Mesenchymal stem cell (in vitro differentiated cells and primary cell): ENCODE results near the gene TGM1.

ENCODE experiments used
- DNase-seq: peaks from one replicate; pipeline ENCODE4 v3.0.0-alpha.2; 2013
- H2AFZ ChIP-seq: one replicate; pipeline ENCODE4 v1.6.1; 2013; ENCODE audit warnings: low read depth, mild to moderate bottlenecking, control low read depth, inconsistent platforms, low read length, moderate library complexity
- H2AK5ac ChIP-seq: 2 replicates; pipeline ENCODE4 v1.6.1; 2013; ENCODE audit warnings: low read length, moderate library complexity, mild to moderate bottlenecking, inconsistent platforms; ENCODE audit not compliant: severe bottlenecking
- H2BK120ac ChIP-seq: one replicate; pipeline ENCODE4 v1.6.1; 2013; ENCODE audit warnings: low read depth, mild to moderate bottlenecking, inconsistent platforms, low read length, moderate library complexity
- H2BK12ac ChIP-seq, 2 experiments: one replicate each; pipeline ENCODE4 v1.6.1; 2013; ENCODE audit warnings: inconsistent platforms in 2 of 2, low read length in 2 of 2, mild to moderate bottlenecking in 2 of 2, moderate library complexity in 2 of 2, control low read depth in 1 of 2
- H2BK15ac ChIP-seq: one replicate; pipeline ENCODE4 v1.6.1; 2013; ENCODE audit warnings: mild to moderate bottlenecking, low read depth, inconsistent platforms; ENCODE audit not compliant: poor library complexity, severe bottlenecking
- H2BK5ac ChIP-seq: 2 replicates; pipeline ENCODE4 v1.6.1; 2013; ENCODE audit warnings: low read depth, mild to moderate bottlenecking, low read length, control low read depth, inconsistent platforms; ENCODE audit not compliant: poor library complexity, severe bottlenecking
- H3K14ac ChIP-seq, 2 experiments: one replicate each; pipeline ENCODE4 v1.6.1; 2013; ENCODE audit warnings: inconsistent platforms in 2 of 2, low read length in 2 of 2, control low read depth in 1 of 2, mild to moderate bottlenecking in 1 of 2, moderate library complexity in 1 of 2
- H3K18ac ChIP-seq, 2 experiments: one replicate each; pipeline ENCODE4 v1.6.1; 2013; ENCODE audit warnings: inconsistent platforms in 2 of 2, low read length in 2 of 2, control low read depth in 1 of 2, low read depth in 1 of 2, mild to moderate bottlenecking in 1 of 2
- H3K23ac ChIP-seq, 2 experiments: one replicate each; pipeline ENCODE4 v1.6.1; 2013; ENCODE audit warnings: inconsistent platforms in 2 of 2, low read length in 2 of 2, mild to moderate bottlenecking in 2 of 2, moderate library complexity in 2 of 2, control low read depth in 1 of 2
- H3K27ac ChIP-seq: 2 replicates; pipeline ENCODE4 v1.5.1; 2013; ENCODE audit warnings: mild to moderate bottlenecking, moderate library complexity, low read length, control low read depth, inconsistent platforms; ENCODE audit not compliant: poor library complexity, severe bottlenecking
- H3K27me3 ChIP-seq, 2 experiments: 2 replicates each; pipeline versions ENCODE4 v1.6.1 to v1.7.0; 2013; ENCODE audit warnings: low read length in 2 of 2, mild to moderate bottlenecking in 2 of 2, moderate library complexity in 2 of 2, control low read depth in 1 of 2, inconsistent platforms in 1 of 2; ENCODE audit not compliant: control insufficient read depth in 1 of 2, insufficient read depth in 1 of 2
- H3K36me3 ChIP-seq, 2 experiments: 2 replicates each; pipeline versions ENCODE4 v1.6.1 to v1.7.0; 2013; ENCODE audit warnings: low read length in 2 of 2, control low read depth in 1 of 2, inconsistent platforms in 1 of 2, low read depth in 1 of 2, mild to moderate bottlenecking in 1 of 2; ENCODE audit not compliant: insufficient read depth in 2 of 2, control insufficient read depth in 1 of 2
- H3K4ac ChIP-seq, 2 experiments: one replicate each; pipeline ENCODE4 v1.6.1; 2013; ENCODE audit warnings: inconsistent platforms in 2 of 2, low read length in 2 of 2, mild to moderate bottlenecking in 2 of 2, moderate library complexity in 2 of 2, control low read depth in 1 of 2, low read depth in 1 of 2
- H3K4me1 ChIP-seq: 2 replicates; pipeline ENCODE4 v1.6.1; 2013; ENCODE audit warnings: low read depth, low read length, control low read depth; ENCODE audit not compliant: control insufficient read depth, insufficient read depth
- H3K4me2 ChIP-seq: 2 replicates; pipeline ENCODE4 v1.6.1; 2013; ENCODE audit warnings: low read length, mild to moderate bottlenecking, inconsistent platforms; ENCODE audit not compliant: poor library complexity, severe bottlenecking
- H3K4me3 ChIP-seq, 2 experiments: 2 replicates each; pipeline versions ENCODE4 v1.5.1 to v1.7.0; 2013; ENCODE audit warnings: low read length in 2 of 2, mild to moderate bottlenecking in 2 of 2, control low read depth in 1 of 2, low read depth in 1 of 2; ENCODE audit not compliant: insufficient read depth in 1 of 2
- H3K79me1 ChIP-seq: replicated peaks from 2 replicates; pipeline ENCODE4 v1.6.1; 2013; ENCODE audit warnings: mild to moderate bottlenecking, control low read depth, low read length, inconsistent platforms; ENCODE audit not compliant: poor library complexity, severe bottlenecking
- H3K9ac ChIP-seq: 2 replicates; pipeline ENCODE4 v1.7.0; 2013; ENCODE audit warnings: mild to moderate bottlenecking, low read length, moderate library complexity
- H3K9me3 ChIP-seq: 2 replicates; pipeline ENCODE4 v1.7.0; 2013; ENCODE audit warnings: mild to moderate bottlenecking, low read length; ENCODE audit not compliant: control insufficient read depth
- H4K8ac ChIP-seq: one replicate; pipeline ENCODE4 v1.6.1; 2013; ENCODE audit warnings: inconsistent platforms, mild to moderate bottlenecking, low read length, moderate library complexity
- H4K91ac ChIP-seq: one replicate; pipeline ENCODE4 v1.6.1; 2013; ENCODE audit warnings: mild to moderate bottlenecking, low read length, inconsistent platforms
- WGBS: methylation state at CpG from one replicate; pipeline ENCODE4 v1.1.7; 2013; ENCODE audit warnings: mixed read lengths; 5-methylcytosine and 5-hydroxymethylcytosine counted together

The TGM1 gene

GRCh38 chr14:24290746-24291145, 27.8 kb upstream of the TGM1 start:
- no peak overlapping the region for H2BK5ac ChIP-seq
- H3K4me3 ChIP-seq, result no peak overlapping the region
- H2BK15ac ChIP-seq, result no peak overlapping the region
- 90% methylated on average over 7 of the region's 9 CpGs for WGBS
- no peak overlapping the region for H3K23ac ChIP-seq
- H3K36me3 ChIP-seq, result peaks cover 35 to 62% of the 10 kb centered on the region in 2 experiments
- DNase-seq, result no peak
- H3K27ac ChIP-seq, result no peak overlapping the region
- H3K79me1 ChIP-seq, result peaks cover 19% of the 10 kb centered on the region
- H3K4me1 ChIP-seq, result no peaks in the 10 kb centered on the region
- H4K91ac ChIP-seq, result no peak overlapping the region
- H3K9me3 ChIP-seq, result no peaks in the 10 kb centered on the region
- H3K18ac ChIP-seq, result no peak overlapping the region
- no peak overlapping the region for H2BK12ac ChIP-seq
- H4K8ac ChIP-seq, result no peak overlapping the region
- no peak overlapping the region for H3K4ac ChIP-seq
- no peak overlapping the region for H2AK5ac ChIP-seq
- H3K27me3 ChIP-seq, result no peaks in the 10 kb centered on the region
- no peak overlapping the region for H2AFZ ChIP-seq
- no peak overlapping the region for H3K9ac ChIP-seq
- no peak overlapping the region for H2BK120ac ChIP-seq
- H3K4me2 ChIP-seq, result no peak overlapping the region
- H3K14ac ChIP-seq, result no peak overlapping the region

DNA sequence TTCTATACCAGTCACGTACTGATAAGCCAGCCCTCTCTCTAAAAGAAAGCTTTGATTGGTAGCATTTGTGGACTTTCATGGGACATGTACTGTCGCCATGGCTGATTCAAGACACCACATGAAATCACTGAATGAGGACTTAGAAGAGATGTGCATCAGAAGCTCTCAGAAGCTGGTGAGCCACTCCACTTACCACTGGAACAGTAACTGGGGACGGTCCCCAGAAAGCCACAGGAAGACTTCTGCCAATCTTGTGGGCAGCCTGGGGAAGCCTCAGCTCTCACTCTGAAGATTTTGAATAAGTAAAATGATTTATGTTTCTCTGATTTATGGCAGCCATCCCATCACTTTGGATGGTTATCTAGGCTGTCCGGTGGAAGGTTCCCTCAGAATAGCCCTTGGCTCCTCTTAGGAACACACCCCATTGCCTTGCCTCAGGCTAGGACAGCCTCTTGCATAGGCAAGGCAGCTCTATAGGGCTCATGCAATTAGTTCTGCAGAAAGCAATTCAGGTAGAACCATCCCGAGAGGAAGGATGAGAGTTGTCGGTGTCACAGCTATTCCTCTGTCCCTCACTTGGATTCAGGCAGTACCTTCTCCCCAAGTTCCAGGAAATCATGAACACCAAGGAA, 26.8 kb upstream of the TGM1 start:
- Histone ChIP-seq H4K8ac (no peak overlapping the region), H2BK120ac (no peak overlapping the region), H2AFZ (no peak overlapping the region), H3K79me1 (peaks cover 19% of the 10 kb centered on the region), H2AK5ac (no peak overlapping the region), H3K4ac (no peak overlapping the region), H4K91ac (no peak overlapping the region), H2BK15ac (no peak overlapping the region), H3K23ac (no peak overlapping the region), H3K4me3 (no peak overlapping the region), H2BK12ac (no peak overlapping the region), H2BK5ac (no peak overlapping the region), H3K9ac (no peak overlapping the region), H3K27me3 (no peaks in the 10 kb centered on the region), H3K36me3 (peaks cover 34 to 52% of the 10 kb centered on the region in 2 experiments), H3K14ac (no peak overlapping the region), H3K27ac (no peak overlapping the region), H3K4me2 (no peak overlapping the region), H3K18ac (no peak overlapping the region), H3K4me1 (no peaks in the 10 kb centered on the region), H3K9me3 (no peaks in the 10 kb centered on the region)
- WGBS, result 83% methylated on average over 6 of the region's 6 CpGs
- no peak for DNase-seq

GRCh38 chr14:24286996-24287395, 24.0 kb upstream of the TGM1 start:
- Histone ChIP-seq H4K8ac (no peak overlapping the region), H2AK5ac (no peak overlapping the region)

DNA sequence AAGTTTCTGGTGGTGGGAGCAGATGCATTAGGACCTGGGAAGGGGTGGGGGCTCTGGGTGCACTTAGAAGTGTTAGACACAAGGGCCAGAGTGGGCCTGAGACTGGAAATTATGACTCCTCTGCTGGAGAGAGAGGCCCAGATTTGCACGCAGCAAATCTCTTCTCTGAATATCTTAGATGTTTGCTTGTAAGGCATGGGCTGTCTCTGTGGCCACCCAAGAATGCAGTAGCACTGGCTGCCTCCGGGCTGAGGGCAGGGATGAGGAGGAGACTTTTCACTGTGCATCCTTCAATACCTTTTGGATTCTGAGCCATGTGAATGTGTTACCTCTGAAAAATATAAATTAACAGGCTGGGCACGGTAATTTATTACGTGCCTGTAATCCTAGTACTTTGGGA, 22.4 kb upstream of the TGM1 start:
- Histone ChIP-seq H3K4me1 (peaks cover 7% of the 10 kb centered on the region), H2BK5ac (no peak overlapping the region), H3K23ac (no peak overlapping the region), H2BK120ac (no peak overlapping the region), H3K36me3 (peaks cover 11 to 12% of the 10 kb centered on the region in 2 experiments), H3K4me3 (no peak overlapping the region), H4K8ac (no peak overlapping the region), H3K9me3 (no peaks in the 10 kb centered on the region), H2BK12ac (no peak overlapping the region), H3K27ac (no peak overlapping the region), H3K79me1 (peaks cover 21% of the 10 kb centered on the region), H3K18ac (no peak overlapping the region), H3K9ac (no peak overlapping the region), H2BK15ac (no peak overlapping the region), H2AK5ac (no peak overlapping the region), H2AFZ (no peak overlapping the region), H4K91ac (no peak overlapping the region), H3K14ac (no peak overlapping the region), H3K4me2 (no peak overlapping the region), H3K27me3 (no peaks in the 10 kb centered on the region), H3K4ac (no peak overlapping the region)
- DNase-seq, result no peak
- WGBS, result 93% methylated on average over 4 of the region's 4 CpGs

More at GRCh38 chr14:24286996-24287395, 24.0 kb upstream of the TGM1 start:
- no peak overlapping the region for H3K14ac ChIP-seq
- peaks cover 26 to 29% of the 10 kb centered on the region in 2 experiments for H3K36me3 ChIP-seq
- no peaks in the 10 kb centered on the region for H3K27me3 ChIP-seq
- H3K9ac ChIP-seq, result no peak overlapping the region
- H3K4me1 ChIP-seq, result peaks cover 7% of the 10 kb centered on the region
- no peak overlapping the region for H2BK12ac ChIP-seq
- H2BK5ac ChIP-seq, result no peak overlapping the region
- H3K4ac ChIP-seq, result no peak overlapping the region
- peaks cover 25% of the 10 kb centered on the region for H3K79me1 ChIP-seq
- H3K9me3 ChIP-seq, result no peaks in the 10 kb centered on the region
- no peak overlapping the region for H3K4me2 ChIP-seq
- H3K4me3 ChIP-seq, result no peak overlapping the region
- H2BK120ac ChIP-seq, result no peak overlapping the region
- H3K23ac ChIP-seq, result no peak overlapping the region
- 98% methylated on average over 5 of the region's 5 CpGs for WGBS
- no peak for DNase-seq
- no peak overlapping the region for H4K91ac ChIP-seq
- H2BK15ac ChIP-seq, result no peak overlapping the region
- no peak overlapping the region for H2AFZ ChIP-seq
- H3K18ac ChIP-seq, result no peak overlapping the region
- no peak overlapping the region for H3K27ac ChIP-seq
